Activated CD4-positive, alpha-beta T cell treated with anti-CD3 and anti-CD28 coated beads, Interleukin-2, amount 10 ng/mL, durations not matched to agents 24 days and 14 days (primary cell): ENCODE measurements around the gene TGIF1. TPM values are rescaled to one million over a fixed set of nuclear protein-coding genes. Genes with fewer than 3 reads are reported as not detected.

ENCODE experiments used
- DNase-seq: peaks from one replicate; pipeline ENCODE4 v3.0.0; 2022
- H3K27ac Mint-ChIP-seq: one replicate; pipeline ENCODE4 v1.8.0; 2022; ENCODE audit warnings: mild to moderate bottlenecking, mixed read lengths
- H3K27me3 Mint-ChIP-seq: one replicate; pipeline ENCODE4 v1.8.0; 2022; ENCODE audit warnings: mixed read lengths
- H3K36me3 Mint-ChIP-seq: one replicate; pipeline ENCODE4 v1.8.0; 2022; ENCODE audit warnings: low read depth, mild to moderate bottlenecking, mixed read lengths
- H3K4me1 Mint-ChIP-seq: one replicate; pipeline ENCODE4 v1.8.0; 2021; ENCODE audit warnings: mixed read lengths
- H3K4me3 Mint-ChIP-seq: one replicate; pipeline ENCODE4 v1.8.0; 2022; ENCODE audit warnings: mild to moderate bottlenecking, moderate library complexity, mixed read lengths
- H3K9me3 Mint-ChIP-seq: one replicate; pipeline ENCODE4 v1.8.0; 2021; ENCODE audit warnings: mixed read lengths
- intact Hi-C: fragments of 100-400 bp; cut with micrococcal nuclease; formaldehyde crosslinking; loops from one replicate; pipeline ENCODE4 v1.15.1; 2023
- total RNA-seq: library from RNA; stranded (reverse); gene quantifications from 2 replicates; pipeline ENCODE4 v1.2.3, GENCODE V29; 2022

TGIF1 gene
- total RNA-seq, 1 donor from 2014 or later: 50.7 TPM

GRCh38 chr18:3455090-3455635, 5.2 kb downstream of the TGIF1 start:
- no peaks in the 10 kb centered on the region for H3K9me3 Mint-ChIP-seq
- no peak for DNase-seq
- H3K4me3 Mint-ChIP-seq: peak overlapping the region; percentile 39
- H3K27ac Mint-ChIP-seq: no peak overlapping the region
- H3K4me1 Mint-ChIP-seq: peaks cover 68% of the 10 kb centered on the region
- no peaks in the 10 kb centered on the region for H3K27me3 Mint-ChIP-seq
- peaks cover 63% of the 10 kb centered on the region for H3K36me3 Mint-ChIP-seq
- intact Hi-C loops: loop anchor here (2.0 kb wide), 3 partner anchors 18 to 174 kb away; no protein-coding TSS in a partner anchor

DNA sequence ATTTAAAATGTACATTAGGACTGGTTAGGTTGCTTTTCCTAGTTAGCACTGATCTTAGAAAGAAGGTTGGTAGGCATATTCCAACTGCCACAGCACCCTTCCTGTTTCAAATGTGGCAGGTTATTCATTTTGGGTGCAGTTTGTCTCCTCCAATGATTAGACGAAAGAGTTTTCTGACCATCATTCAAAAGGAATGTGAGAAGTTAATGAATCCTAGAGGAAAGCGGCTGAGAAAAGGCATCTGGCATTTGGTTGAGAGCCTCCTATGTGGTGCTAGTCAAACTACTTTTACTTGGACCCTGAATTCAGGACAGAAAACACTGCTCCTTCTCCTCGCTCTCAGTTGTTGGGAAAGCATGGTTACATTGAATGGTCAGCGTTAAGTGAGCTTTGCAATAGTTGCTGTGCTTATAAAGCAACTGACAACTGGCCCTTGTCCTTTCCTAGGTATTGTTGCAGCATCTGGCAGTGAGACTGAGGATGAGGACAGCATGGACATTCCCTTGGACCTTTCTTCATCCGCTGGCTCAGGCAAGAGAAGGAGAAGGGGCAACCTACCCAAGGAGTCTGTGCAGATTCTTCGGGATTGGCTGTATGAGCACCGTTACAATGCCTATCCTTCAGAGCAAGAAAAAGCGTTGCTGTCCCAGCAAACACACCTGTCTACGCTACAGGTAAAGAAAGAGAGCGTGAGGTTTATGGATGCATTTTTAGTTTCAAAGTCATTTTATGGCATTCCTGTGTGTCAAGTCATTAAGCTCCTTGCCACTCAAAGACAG, 6.1 kb downstream of the TGIF1 start:
- intact Hi-C loops: loop anchor here (2.0 kb wide), 3 partner anchors 17 to 175 kb away; no protein-coding TSS in a partner anchor

GRCh38 chr18:3456686-3457069, 6.7 kb downstream of the TGIF1 start:
- H3K4me3 Mint-ChIP-seq: no peak overlapping the region
- H3K9me3 Mint-ChIP-seq: no peaks in the 10 kb centered on the region
- no peak overlapping the region for H3K27ac Mint-ChIP-seq
- H3K4me1 Mint-ChIP-seq: peaks cover 63% of the 10 kb centered on the region
- intact Hi-C loops: no loop called here
- peaks cover 67% of the 10 kb centered on the region for H3K36me3 Mint-ChIP-seq
- DNase-seq: no peak
- no peaks in the 10 kb centered on the region for H3K27me3 Mint-ChIP-seq

More for the DNA sequence above, 6.1 kb downstream of the TGIF1 start:
- Mint-ChIP-seq H3K27ac (peak overlapping the region; percentile 29), H3K4me3 (no peak overlapping the region), H3K9me3 (no peaks in the 10 kb centered on the region), H3K4me1 (peaks cover 65% of the 10 kb centered on the region), H3K36me3 (peaks cover 67% of the 10 kb centered on the region), H3K27me3 (no peaks in the 10 kb centered on the region)
- no peak for DNase-seq

GRCh38 chr18:3457261-3457724, 7.3 kb downstream of the TGIF1 start:
- Mint-ChIP-seq H3K9me3 (peaks cover 5% of the 10 kb centered on the region), H3K27me3 (no peaks in the 10 kb centered on the region), H3K4me1 (peaks cover 63% of the 10 kb centered on the region), H3K27ac (peak overlapping the region; percentile 10), H3K4me3 (no peak overlapping the region), H3K36me3 (peaks cover 72% of the 10 kb centered on the region)
- intact Hi-C loops: no loop called here
- no peak for DNase-seq

DNA sequence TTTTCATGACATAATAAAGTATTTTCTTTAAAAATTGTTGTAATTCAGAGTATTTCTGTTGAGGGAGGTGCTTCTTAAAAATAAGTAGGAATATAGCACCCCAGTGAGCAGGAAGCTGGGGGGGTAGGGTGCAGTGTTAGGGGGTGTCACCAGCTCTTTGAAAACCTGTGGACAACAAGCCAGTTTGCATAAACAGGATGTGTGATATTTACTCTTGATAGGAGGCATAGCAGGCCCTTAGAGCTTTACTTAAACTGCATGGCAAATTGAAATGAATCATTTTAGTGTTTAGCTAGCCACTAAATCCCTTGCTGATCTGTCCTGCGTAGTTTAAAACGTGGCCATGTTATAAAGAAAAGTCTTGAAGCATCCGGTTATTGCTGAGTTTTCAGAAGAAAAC, 8.4 kb downstream of the TGIF1 start:
- Mint-ChIP-seq H3K36me3 (peaks cover 68% of the 10 kb centered on the region), H3K9me3 (peaks cover 5% of the 10 kb centered on the region), H3K4me3 (peak overlapping the region; percentile 62), H3K27me3 (no peaks in the 10 kb centered on the region), H3K27ac (peak overlapping the region; percentile 82), H3K4me1 (peaks cover 55% of the 10 kb centered on the region)
- intact Hi-C loops: loop anchor here (1.0 kb wide), 1 partner anchor 42 kb away; no protein-coding TSS in a partner anchor
- DNase-seq: peak; percentile 64

GRCh38 chr18:3458952-3459853, 9.2 kb downstream of the TGIF1 start:
- Mint-ChIP-seq H3K4me3 (peak overlapping the region; percentile 62), H3K4me1 (peaks cover 48% of the 10 kb centered on the region), H3K9me3 (peaks cover 5% of the 10 kb centered on the region), H3K27ac (peak overlapping the region; percentile 82), H3K27me3 (no peaks in the 10 kb centered on the region), H3K36me3 (peaks cover 68% of the 10 kb centered on the region)
- intact Hi-C loops: loop anchor here (1.0 kb wide), 2 partner anchors 41 to 82 kb away; no protein-coding TSS in a partner anchor
- peak; percentile 63 for DNase-seq

DNA sequence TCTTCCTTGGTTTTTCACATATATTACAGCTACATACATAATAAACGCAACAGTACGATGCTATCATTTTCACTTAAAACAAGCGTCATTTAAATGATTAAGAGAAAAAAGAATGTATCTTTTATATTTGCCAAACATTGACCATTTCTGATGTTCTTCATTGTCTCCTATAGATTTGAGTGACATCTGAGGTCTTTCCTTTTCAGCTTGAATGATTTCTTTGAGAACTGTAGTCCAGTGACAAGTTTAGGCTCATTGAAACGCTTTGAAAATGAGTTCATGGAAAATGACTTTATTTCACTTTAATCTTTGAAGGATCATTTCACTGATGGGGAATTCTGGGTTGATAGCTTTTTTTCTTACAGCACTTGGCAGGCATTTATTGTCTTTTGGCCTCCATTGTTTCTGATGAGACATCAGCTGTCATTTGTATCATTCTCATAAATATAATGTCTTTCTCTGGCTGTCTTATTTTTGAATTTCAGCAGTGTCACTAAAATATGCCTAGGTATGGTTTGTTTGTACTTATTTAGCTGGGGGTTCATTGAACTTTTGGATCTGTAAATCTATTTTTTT, 10.9 kb downstream of the TGIF1 start:
- Mint-ChIP-seq H3K36me3 (peaks cover 59% of the 10 kb centered on the region), H3K9me3 (peaks cover 5% of the 10 kb centered on the region), H3K4me1 (peaks cover 34% of the 10 kb centered on the region), H3K27ac (no peak overlapping the region), H3K27me3 (no peaks in the 10 kb centered on the region), H3K4me3 (no peak overlapping the region)
- intact Hi-C loops: no loop called here
- no peak for DNase-seq

DNA sequence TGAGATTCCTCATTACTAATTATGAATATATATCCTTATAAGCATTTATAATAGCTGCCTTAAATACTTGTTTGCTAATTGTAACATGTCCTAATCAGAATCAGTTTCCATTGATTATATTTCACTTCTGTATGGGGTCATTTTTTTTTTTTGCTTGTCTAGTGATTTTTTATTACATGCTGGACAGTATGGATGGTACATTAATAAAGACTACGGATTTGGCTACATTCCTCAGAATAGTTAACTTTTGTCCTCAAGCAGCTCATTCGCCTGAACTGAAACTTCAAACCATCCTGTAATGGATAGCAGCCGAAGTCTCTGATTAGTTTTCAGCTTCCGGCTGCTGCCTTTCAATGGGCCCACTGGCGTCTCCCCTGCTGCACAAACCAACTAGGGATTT, 11.7 kb downstream of the TGIF1 start:
- Mint-ChIP-seq H3K4me1 (peaks cover 34% of the 10 kb centered on the region), H3K36me3 (peaks cover 53% of the 10 kb centered on the region), H3K27ac (no peak overlapping the region), H3K27me3 (no peaks in the 10 kb centered on the region), H3K9me3 (peaks cover 5% of the 10 kb centered on the region), H3K4me3 (no peak overlapping the region)
- DNase-seq: no peak
- intact Hi-C loops: no loop called here

- Mint-ChIP-seq H3K27ac (no peak overlapping the region), H3K9me3 (peaks cover 5% of the 10 kb centered on the region), H3K4me1 (peaks cover 27% of the 10 kb centered on the region), H3K36me3 (peaks cover 41% of the 10 kb centered on the region), H3K27me3 (no peaks in the 10 kb centered on the region), H3K4me3 (no peak overlapping the region)
- intact Hi-C loops: no loop called here
- DNase-seq: no peak
Measured at GRCh38 chr18:3463051-3463450, 13.1 kb downstream of the TGIF1 start.

DNA sequence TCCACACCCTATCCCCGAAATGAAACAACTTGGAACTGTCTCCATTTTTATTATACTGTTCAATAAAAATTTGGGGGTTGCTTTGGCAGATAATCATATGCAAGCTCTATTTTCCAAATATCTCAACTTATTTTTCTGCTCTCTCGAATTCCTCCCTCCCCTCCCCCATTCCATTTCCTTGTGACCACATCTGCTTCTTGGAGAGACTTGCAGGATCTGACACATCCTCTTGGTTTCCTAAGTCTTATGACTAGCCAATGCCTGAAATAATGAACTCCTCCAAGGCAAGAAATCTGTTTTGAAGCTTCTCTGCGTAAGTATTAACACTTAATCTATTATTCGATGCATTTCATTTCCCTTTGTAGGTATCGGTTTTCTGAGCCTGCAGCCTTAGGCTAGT, 16.1 kb downstream of the TGIF1 start:
- Mint-ChIP-seq H3K36me3 (peaks cover 16% of the 10 kb centered on the region), H3K27ac (no peak overlapping the region), H3K4me1 (peaks cover 12% of the 10 kb centered on the region), H3K4me3 (no peak overlapping the region), H3K27me3 (no peaks in the 10 kb centered on the region), H3K9me3 (peaks cover 5% of the 10 kb centered on the region)
- DNase-seq: no peak
- intact Hi-C loops: no loop called here

GRCh38 chr18:3466872-3467271, 16.9 kb downstream of the TGIF1 start:
- Mint-ChIP-seq H3K27ac (no peak overlapping the region), H3K4me3 (no peak overlapping the region), H3K9me3 (peaks cover 4% of the 10 kb centered on the region), H3K4me1 (peaks cover 12% of the 10 kb centered on the region), H3K27me3 (no peaks in the 10 kb centered on the region), H3K36me3 (peaks cover 8% of the 10 kb centered on the region)
- DNase-seq: peak; percentile 66
- intact Hi-C loops: no loop called here

- intact Hi-C loops: no loop called here
Measured at GRCh38 chr18:3468066-3468705, 18.2 kb downstream of the TGIF1 start.

DNA sequence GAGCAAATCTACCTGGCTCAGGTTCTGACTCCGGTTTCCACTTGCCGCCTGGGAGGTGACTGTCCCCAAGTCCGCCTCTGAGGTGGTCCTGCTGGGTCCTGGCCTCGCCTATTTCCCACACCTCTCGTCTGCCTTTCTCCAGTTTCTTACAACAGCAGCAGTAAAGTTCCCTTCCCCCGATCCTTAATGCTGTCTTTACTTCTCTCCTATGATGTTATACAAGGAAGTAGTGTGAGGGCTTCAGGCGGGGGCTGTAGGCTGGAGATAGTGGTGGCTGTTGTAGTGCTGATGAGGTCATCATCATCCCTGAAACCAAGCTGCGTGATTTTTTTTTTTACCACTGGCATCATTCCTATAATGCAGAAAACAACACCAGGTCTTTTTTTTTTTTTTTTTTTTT, 18.9 kb downstream of the TGIF1 start:
- intact Hi-C loops: no loop called here
- H3K36me3 Mint-ChIP-seq: no peaks in the 10 kb centered on the region

More at GRCh38 chr18:3468066-3468705, 18.2 kb downstream of the TGIF1 start:
- no peak for DNase-seq
- no peaks in the 10 kb centered on the region for H3K36me3 Mint-ChIP-seq
- H3K4me3 Mint-ChIP-seq: no peak overlapping the region
- H3K9me3 Mint-ChIP-seq: no peaks in the 10 kb centered on the region
- H3K27ac Mint-ChIP-seq: no peak overlapping the region
- peaks cover 15% of the 10 kb centered on the region for H3K4me1 Mint-ChIP-seq
- no peaks in the 10 kb centered on the region for H3K27me3 Mint-ChIP-seq

More for the DNA sequence above, 18.9 kb downstream of the TGIF1 start:
- no peak overlapping the region for H3K27ac Mint-ChIP-seq
- H3K9me3 Mint-ChIP-seq: no peaks in the 10 kb centered on the region
- peaks cover 17% of the 10 kb centered on the region for H3K4me1 Mint-ChIP-seq
- no peak overlapping the region for H3K4me3 Mint-ChIP-seq
- no peak for DNase-seq
- no peaks in the 10 kb centered on the region for H3K27me3 Mint-ChIP-seq
